Measurements from ENCODE around the gene TBC1D14. TPM values are rescaled to one million over a fixed set of nuclear protein-coding genes. Genes with fewer than 3 reads are reported as not detected.

TBC1D14 gene
- total and polyA plus RNA-seq, 10 of the 15 experiments (the other 5 are each of a cell fraction or from before 2014, with no cell fraction given), result 0.87 to 39.3 (median 30.1) TPM

DNA sequence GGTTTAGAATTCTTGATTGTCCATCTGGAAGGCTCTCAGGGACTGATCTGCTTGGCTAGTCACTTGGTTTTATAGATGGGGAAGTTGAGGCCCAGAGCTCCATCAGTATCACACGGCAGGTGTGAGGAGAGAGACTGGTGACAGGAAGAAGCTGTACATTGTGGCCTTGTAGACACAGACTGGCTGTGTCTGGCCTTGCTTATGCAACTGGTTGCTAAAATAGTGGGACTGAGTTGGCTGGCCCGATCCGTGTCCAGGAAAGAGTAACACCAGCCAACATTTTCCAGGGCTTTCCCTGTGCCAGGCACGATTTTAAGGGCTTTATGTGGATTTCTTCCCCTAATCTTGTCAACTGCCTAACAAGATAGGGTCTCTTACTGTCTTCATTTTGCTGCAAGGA, 2.8 kb downstream of the TBC1D14 start:
- no peak overlapping the region for H3K4me3 ChIP-seq
- ChIA-PET POLR2A (interaction anchor here (0.6 to 1.5 kb wide), 2 partner anchors 35 to 51 kb away, joined by 3 to 5 read pairs; no protein-coding TSS in a partner anchor), CTCF (interaction anchor here (0.9 to 9.5 kb wide), 7 partner anchors 14 to 156 kb away, joined by 3 to 94 read pairs (median 4); partner anchors contain the start of gene GRPEL1), RAD21 (ENCODE audit: unreplicated experiment) (interaction anchor here (2.4 kb wide), 1 partner anchor 74 kb away, joined by 7 read pairs; no protein-coding TSS in a partner anchor), SMC1A (ENCODE audit: uncharacterized antibody, unreplicated experiment) (interaction anchor here (1.1 to 1.9 kb wide), 5 partner anchors 30 to 154 kb away, joined by 3 to 5 read pairs (median 3); no protein-coding TSS in a partner anchor)
- in situ Hi-C loops (cut with MboI) (no loop called here), intact Hi-C loops (cut with micrococcal nuclease; ENCODE audit: unreplicated experiment) (loop anchor here (5.0 kb wide), 1 partner anchor 60 kb away; no protein-coding TSS in a partner anchor)
- H3K4me1 ChIP-seq (ENCODE audit: control insufficient read depth, insufficient read depth, low read length), result peaks cover 29% of the 10 kb centered on the region
- FAIRE-seq (no peak), DNase-seq (ENCODE audit: low read depth, low spot score) (no peak), ATAC-seq (no peak)
- H3K27me3 ChIP-seq (replicated peaks in 1 of 2; ENCODE audit: control insufficient read depth in 2 of 2, insufficient read depth in 2 of 2, low read length in 1 of 2), result no peaks in the 10 kb centered on the region
- TF ChIP-seq, protein P1, sequence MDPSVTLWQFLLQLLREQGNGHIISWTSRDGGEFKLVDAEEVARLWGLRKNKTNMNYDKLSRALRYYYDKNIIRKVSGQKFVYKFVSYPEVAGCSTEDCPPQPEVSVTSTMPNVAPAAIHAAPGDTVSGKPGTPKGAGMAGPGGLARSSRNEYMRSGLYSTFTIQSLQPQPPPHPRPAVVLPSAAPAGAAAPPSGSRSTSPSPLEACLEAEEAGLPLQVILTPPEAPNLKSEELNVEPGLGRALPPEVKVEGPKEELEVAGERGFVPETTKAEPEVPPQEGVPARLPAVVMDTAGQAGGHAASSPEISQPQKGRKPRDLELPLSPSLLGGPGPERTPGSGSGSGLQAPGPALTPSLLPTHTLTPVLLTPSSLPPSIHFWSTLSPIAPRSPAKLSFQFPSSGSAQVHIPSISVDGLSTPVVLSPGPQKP (IDR thresholded peaks at IDR 0.05; ENCODE audit: low read depth, low read length), result no peak
- no peak for TF ChIP-seq JUND (IDR thresholded peaks at IDR 0.05; ENCODE audit: low read depth, low read length)
- no peak for TF ChIP-seq NFYA (IDR thresholded peaks at IDR 0.05; ENCODE audit: borderline replicate concordance, low read depth, low read length)
- no peak for TF ChIP-seq ZNF274 (IDR thresholded peaks at IDR 0.05; ENCODE audit: insufficient read depth, insufficient read length)
- no peak for TF ChIP-seq SMAD1 (IDR thresholded peaks at IDR 0.05; ENCODE audit: low read depth, partially characterized antibody)
- TF ChIP-seq NFXL1 (IDR thresholded peaks at IDR 0.05; ENCODE audit: borderline replicate concordance), result no peak
- TF ChIP-seq RUNX3 (IDR thresholded peaks at IDR 0.05; ENCODE audit: low read length), result no peak
- TF ChIP-seq, protein P2, sequence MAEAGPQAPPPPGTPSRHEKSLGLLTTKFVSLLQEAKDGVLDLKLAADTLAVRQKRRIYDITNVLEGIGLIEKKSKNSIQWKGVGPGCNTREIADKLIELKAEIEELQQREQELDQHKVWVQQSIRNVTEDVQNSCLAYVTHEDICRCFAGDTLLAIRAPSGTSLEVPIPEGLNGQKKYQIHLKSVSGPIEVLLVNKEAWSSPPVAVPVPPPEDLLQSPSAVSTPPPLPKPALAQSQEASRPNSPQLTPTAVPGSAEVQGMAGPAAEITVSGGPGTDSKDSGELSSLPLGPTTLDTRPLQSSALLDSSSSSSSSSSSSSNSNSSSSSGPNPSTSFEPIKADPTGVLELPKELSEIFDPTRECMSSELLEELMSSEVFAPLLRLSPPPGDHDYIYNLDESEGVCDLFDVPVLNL (IDR thresholded peaks at IDR 0.05; ENCODE audit: low read depth, low read length), result no peak
- TF ChIP-seq PAX5 (IDR thresholded peaks at IDR 0.05; ENCODE audit: borderline replicate concordance, low read depth, low read length), result no peak
- no peaks in the 10 kb centered on the region for H3K36me3 ChIP-seq (ENCODE audit: control insufficient read depth in 2 of 2, insufficient read depth in 2 of 2, low read length in 1 of 2)
- H3K79me2 ChIP-seq (ENCODE audit: control insufficient read depth, insufficient read depth, low read length), result peaks cover 15% of the 10 kb centered on the region
- H4K20me1 ChIP-seq (ENCODE audit: control insufficient read depth, insufficient read depth), result no peaks in the 10 kb centered on the region
- no peak overlapping the region for H3K4me2 ChIP-seq (ENCODE audit: control insufficient read depth, insufficient read depth)
- no peak overlapping the region for H3K9ac ChIP-seq (ENCODE audit: control insufficient read depth, insufficient read depth, low read length)
- no peak overlapping the region for H2AFZ ChIP-seq (ENCODE audit: control insufficient read depth, low read depth, low read length)
- no TSS peak for BruUV-seq (replicated peaks)
- H3K27ac ChIP-seq (ENCODE audit: control insufficient read depth, insufficient read depth), result no peak overlapping the region
- 96% methylated on average over 4 of the region's 4 CpGs for WGBS (ENCODE audit: insufficient coverage, insufficient replicate concordance, low lambda C conversion rate, missing lambda C conversion rate)
- H3K9me3 ChIP-seq (replicated peaks; ENCODE audit: control insufficient read depth, insufficient read depth, low read length), result no peaks in the 10 kb centered on the region
